GM21737 (cell line): ENCODE measurements around the gene SNX6.
"Not testable (repeated sequence)": the region's sequence is repeated elsewhere in the genome, so short reads cannot be mapped to it uniquely, and the experiment has no call there.

ENCODE experiments used
- ATAC-seq: cut with Tn5 transposase; IDR thresholded peaks from one replicate; pipeline ENCODE4 v1.9.1; 2021; ENCODE audit warnings: mild to moderate bottlenecking, moderate library complexity; ENCODE audit not compliant: unreplicated experiment

SNX6 gene

DNA sequence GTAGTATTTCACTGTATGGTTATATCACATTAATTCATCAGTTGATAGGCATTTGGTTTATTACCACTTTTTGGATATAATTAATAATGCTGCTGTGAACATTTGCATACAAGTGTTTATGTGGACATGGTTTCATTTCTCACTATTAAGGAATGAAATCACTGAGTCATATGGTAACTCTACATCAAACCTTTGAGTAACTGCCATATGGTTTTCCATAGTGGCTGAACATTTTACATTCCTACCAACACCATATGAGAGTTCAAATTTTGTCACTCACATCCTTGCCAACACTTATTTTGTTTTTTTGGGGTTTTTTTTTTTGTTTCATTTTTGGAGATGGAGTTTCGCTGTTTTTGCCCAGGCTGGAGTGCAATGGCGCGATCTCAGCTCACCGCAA is 60.2 kb downstream of the SNX6 start:
- no peak for ATAC-seq

DNA sequence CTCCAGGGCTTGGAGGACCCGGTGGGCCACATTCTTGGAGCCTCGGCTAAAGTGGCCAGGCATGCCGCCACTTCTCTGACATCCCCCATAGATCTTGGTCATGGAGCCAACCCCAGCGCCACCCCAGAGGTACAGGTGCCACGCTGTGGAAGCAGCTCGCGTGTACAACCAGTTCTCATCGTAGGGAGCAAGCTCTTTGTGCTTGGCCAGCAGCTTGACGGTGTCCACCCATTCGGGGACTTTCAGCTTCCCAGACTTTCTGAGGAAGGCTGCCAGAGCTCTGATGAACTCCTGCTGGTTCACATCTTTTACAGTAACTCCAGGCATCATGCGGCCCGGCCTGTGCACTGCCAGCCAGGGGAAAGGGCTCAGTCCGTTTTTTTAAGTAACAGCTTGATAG is 61.1 kb downstream of the SNX6 start:
- no peak for ATAC-seq

- no peak for ATAC-seq
These were observed 67.2 kb downstream of the SNX6 start for GRCh38 chr14:34562776-34563150.

- not testable (repeated sequence) for ATAC-seq
These were observed 67.7 kb downstream of the SNX6 start for GRCh38 chr14:34562037-34562775.

DNA sequence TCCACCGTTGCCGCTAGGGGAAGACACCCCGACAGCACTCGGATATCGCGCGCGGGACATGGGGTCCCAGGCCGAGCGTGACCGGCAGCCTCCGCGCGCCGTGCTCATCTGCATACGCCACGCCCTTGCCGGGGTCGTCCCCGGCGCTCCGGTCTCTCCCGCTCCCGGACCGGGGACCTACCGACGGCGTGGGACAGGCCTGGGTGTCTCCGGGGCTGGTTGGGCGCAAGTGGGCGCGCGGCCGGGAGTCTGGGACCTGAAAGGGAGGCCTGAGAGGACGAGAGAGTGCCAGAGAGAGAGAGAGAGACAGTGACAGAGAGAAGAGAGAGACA is 73.5 kb downstream of the SNX6 start:
- peak; percentile 56 for ATAC-seq

GRCh38 chr14:34555583-34556497 is 74.1 kb downstream of the SNX6 start:
- peak; percentile 66 for ATAC-seq

GRCh38 chr14:34554540-34555250 is 75.3 kb downstream of the SNX6 start:
- no peak for ATAC-seq

GRCh38 chr14:34549276-34549966 is 80.5 kb downstream of the SNX6 start:
- not testable (repeated sequence) for ATAC-seq

DNA sequence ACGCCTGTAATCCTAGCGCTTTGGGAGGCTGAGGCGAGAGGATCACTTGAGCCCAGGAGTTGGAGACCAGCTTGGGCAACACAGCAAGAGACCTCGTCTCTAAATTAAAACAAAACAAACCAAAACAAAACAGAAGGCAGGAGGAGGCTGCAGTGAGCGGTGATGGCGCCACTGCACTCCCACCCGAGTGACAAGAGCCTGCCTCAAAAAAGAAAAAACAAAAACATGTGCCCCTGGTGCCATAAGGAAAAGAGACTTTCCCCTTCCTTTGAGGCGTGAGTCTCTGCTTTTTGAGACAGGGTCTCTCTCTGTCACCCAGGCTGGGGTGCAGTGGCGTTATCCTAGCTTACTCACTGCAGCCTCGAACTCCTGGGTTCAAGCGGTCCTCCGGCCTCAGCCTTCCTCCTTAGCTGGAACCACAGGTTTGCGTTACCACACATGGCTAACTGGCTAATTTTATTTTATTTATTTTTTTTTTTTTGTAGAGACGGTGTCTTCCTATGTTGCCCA is 81.4 kb downstream of the SNX6 start:
- no peak for ATAC-seq

GRCh38 chr14:34547136-34547520 is 82.8 kb downstream of the SNX6 start:
- not testable (repeated sequence) for ATAC-seq

- peak; percentile 63 for ATAC-seq
These were observed 83.4 kb downstream of the SNX6 start for GRCh38 chr14:34546272-34547135.

GRCh38 chr14:34540181-34541059 is 89.5 kb downstream of the SNX6 start:
- ATAC-seq: not testable (repeated sequence)

- ATAC-seq: peak; percentile 99
These were observed 90.4 kb downstream of the SNX6 start, which contains the start of gene EAPP for GRCh38 chr14:34539407-34540180. EAPP (minus strand) TSS chr14:34539701; CDS start chr14:34539628, 73 bp downstream.

DNA sequence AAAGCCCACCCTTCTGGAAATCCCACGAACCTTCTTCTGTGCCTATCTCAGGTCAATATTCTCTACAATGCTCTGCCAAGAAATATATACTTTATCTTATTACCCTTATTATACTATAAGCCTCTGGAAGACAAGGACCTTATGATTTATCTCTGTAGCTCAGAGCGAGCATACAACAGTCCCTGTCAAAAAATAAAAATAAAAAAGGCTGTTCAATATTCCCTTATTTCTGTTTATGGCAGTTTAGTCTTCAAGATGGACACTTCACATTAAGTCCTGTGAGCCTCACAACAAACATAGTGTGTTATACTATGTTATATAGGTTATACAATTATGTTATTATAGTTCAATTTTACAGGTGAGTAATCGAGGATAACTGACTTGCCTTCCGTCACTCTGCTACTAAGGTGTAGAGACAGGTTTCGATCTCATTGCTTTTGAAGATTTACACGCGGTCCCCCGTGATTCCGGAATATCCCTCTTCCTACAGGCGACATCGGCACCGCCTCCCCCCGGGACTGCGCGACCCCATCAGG is 91.0 kb downstream of the SNX6 start:
- ATAC-seq: no peak

- not testable (repeated sequence) for ATAC-seq
These were observed 91.9 kb downstream of the SNX6 start for GRCh38 chr14:34538096-34538495.

DNA sequence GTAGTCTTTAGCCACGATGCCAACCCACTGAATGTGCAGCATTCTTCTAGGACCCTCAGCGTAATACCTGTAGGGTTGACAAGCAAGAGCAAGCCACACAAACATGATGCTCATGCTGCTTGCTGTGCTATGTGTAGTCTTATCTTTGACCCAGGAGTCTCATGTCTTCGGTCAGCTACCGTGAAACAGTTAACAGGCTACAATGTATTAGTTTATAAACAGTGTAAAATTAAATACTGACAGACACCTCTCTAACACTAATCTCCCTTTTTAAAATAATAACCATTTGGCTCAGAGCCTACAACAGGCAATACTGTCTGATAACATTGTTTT is 92.3 kb downstream of the SNX6 start:
- no peak for ATAC-seq

DNA sequence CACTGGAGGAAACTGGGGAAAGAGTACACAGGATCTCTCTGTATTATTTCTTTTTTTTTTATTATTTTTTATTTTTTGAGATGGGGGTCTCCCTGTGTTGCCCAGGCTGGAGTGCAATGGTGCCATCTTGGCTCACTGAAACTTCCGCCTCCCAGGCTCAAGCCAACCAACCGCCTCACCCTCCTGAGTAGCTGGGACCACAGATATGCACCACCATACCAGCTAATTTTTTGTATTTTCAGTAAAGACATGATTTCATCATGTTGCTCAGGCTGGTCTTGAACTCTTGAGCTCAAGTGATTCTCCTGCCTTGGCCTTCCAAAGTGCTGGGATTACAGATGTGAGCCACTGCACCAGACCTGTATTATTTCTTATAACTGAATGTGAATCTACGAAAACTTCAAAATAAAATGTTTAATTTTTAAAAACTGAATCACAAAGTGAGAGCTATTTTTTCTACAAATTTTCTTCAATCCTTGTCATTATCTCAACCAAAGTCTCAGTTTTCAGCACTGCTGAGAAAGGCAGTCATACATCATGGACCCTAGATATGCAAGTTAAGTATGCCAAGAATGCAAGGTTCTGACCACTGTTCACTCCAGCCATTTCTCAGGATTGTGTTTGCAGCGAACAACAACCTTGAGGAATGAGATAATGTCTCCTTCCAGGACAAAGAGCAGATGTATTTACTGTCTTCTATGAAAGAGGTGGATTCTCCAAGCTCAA is 92.8 kb downstream of the SNX6 start:
- ATAC-seq: no peak
